Endometrial microvascular endothelial cells (primary cell): ENCODE measurements around the gene FBXL19. TPM values are rescaled to one million over a fixed set of nuclear protein-coding genes. Genes with fewer than 3 reads are reported as not detected.

ENCODE experiments used
- in situ Hi-C: cut with HindIII; loops from 2 replicates; pipeline ENCODE4 v1.10.0; 2017; ENCODE audit warnings: low sequenced_read_pairs, low pct_unique_long_range_greater_than_20kb; ENCODE audit errors: inconsistent ontology term
- total RNA-seq: library from RNA; depleted of rRNA; stranded (reverse); fragments of >200 nt; gene quantifications from one replicate; pipeline ENCODE4 v1.2.3, GENCODE V29; 2015; ENCODE audit errors: inconsistent ontology term

The FBXL19 gene
- total RNA-seq, 1 donor from 2014 or later: 23.1 TPM

- in situ Hi-C loops: no loop called here
Measured at GRCh38 chr16:30893744-30894539, 29.4 kb upstream of the FBXL19 start, which contains the start of gene BCL7C. BCL7C (minus strand) TSS chr16:30894077; CDS start chr16:30893944, 133 bp downstream.

GRCh38 chr16:30894540-30895368 lies 28.6 kb upstream of the FBXL19 start:
- in situ Hi-C loops: no loop called here

GRCh38 chr16:30895627-30896260 lies 27.6 kb upstream of the FBXL19 start:
- in situ Hi-C loops: no loop called here

- in situ Hi-C loops: no loop called here
Measured at GRCh38 chr16:30896261-30896888, 27.0 kb upstream of the FBXL19 start, which contains the start of gene CTF1. CTF1 (plus strand) TSS chr16:30896614; CDS start chr16:30896644, 30 bp downstream.

GRCh38 chr16:30896889-30897733 lies 26.3 kb upstream of the FBXL19 start:
- in situ Hi-C loops: no loop called here

GRCh38 chr16:30899794-30900193 lies 23.6 kb upstream of the FBXL19 start:
- in situ Hi-C loops: no loop called here

GRCh38 chr16:30900588-30900987 lies 22.8 kb upstream of the FBXL19 start:
- in situ Hi-C loops: no loop called here

GRCh38 chr16:30901201-30902028 lies 22.0 kb upstream of the FBXL19 start:
- in situ Hi-C loops: no loop called here

GRCh38 chr16:30902029-30902972 lies 21.1 kb upstream of the FBXL19 start:
- in situ Hi-C loops: no loop called here

- in situ Hi-C loops: no loop called here
Measured at GRCh38 chr16:30903002-30903401, 20.4 kb upstream of the FBXL19 start.

GRCh38 chr16:30903596-30903995 lies 19.8 kb upstream of the FBXL19 start:
- in situ Hi-C loops: no loop called here

GRCh38 chr16:30904114-30904780 lies 19.1 kb upstream of the FBXL19 start:
- in situ Hi-C loops: no loop called here

- in situ Hi-C loops: no loop called here
Measured at GRCh38 chr16:30907064-30907463, 16.3 kb upstream of the FBXL19 start.

GRCh38 chr16:30910427-30911029 lies 12.8 kb upstream of the FBXL19 start:
- in situ Hi-C loops: no loop called here

- in situ Hi-C loops: no loop called here
Measured at GRCh38 chr16:30912794-30913412, 10.5 kb upstream of the FBXL19 start.
